ENCODE data around the gene MTOR. TPM values are rescaled to one million over a fixed set of nuclear protein-coding genes. Genes with fewer than 3 reads are reported as not detected.
"Not testable (repeated sequence)": the region's sequence is repeated elsewhere in the genome, so short reads cannot be mapped to it uniquely, and the experiment has no call there.

The MTOR gene
- total RNA-seq, 2 experiments from 2014 or later = 55.9 to 57.5 TPM

- POLR2A ChIA-PET = no interaction called here
- H3K27me3 Mint-ChIP-seq (ENCODE audit: low read depth) = no peaks in the 10 kb centered on the region
These were observed 197.4 kb downstream of the MTOR start for GRCh38 chr1:11064942-11065341.

GRCh38 chr1:11063937-11064537 is 198.3 kb downstream of the MTOR start:
- not testable (repeated sequence) for H3K9me3 Mint-ChIP-seq (ENCODE audit: insufficient read depth); H3K4me3 Mint-ChIP-seq; DNase-seq; H3K27me3 Mint-ChIP-seq (ENCODE audit: low read depth); ATAC-seq
- ChIA-PET CTCF (interaction anchor here (2.5 to 5.3 kb wide), 3 partner anchors 8 to 35 kb away, joined by 7 to 101 read pairs (median 29); partner anchors contain the start of gene EXOSC10), POLR2A (interaction anchor here (1.2 to 1.6 kb wide), 2 partner anchors 36 to 52 kb away, joined by 4 read pairs; partner anchors contain the start of genes EXOSC10 and TARDBP)
- H3K4me1 Mint-ChIP-seq (ENCODE audit: low read depth) = peaks cover 45% of the 10 kb centered on the region
- H3K27ac Mint-ChIP-seq = peak overlapping the region; percentile 98
- H3K36me3 Mint-ChIP-seq (ENCODE audit: low read depth) = peaks cover 51% of the 10 kb centered on the region

More at GRCh38 chr1:11064942-11065341, 197.4 kb downstream of the MTOR start:
- no peak for DNase-seq
- Mint-ChIP-seq H3K27ac (no peak overlapping the region), H3K36me3 (ENCODE audit: low read depth) (peaks cover 56% of the 10 kb centered on the region), H3K4me1 (ENCODE audit: low read depth) (peaks cover 51% of the 10 kb centered on the region), H3K4me3 (no peak overlapping the region), H3K9me3 (ENCODE audit: insufficient read depth) (no peaks in the 10 kb centered on the region)
- ATAC-seq = no peak
- CTCF ChIA-PET = interaction anchor here (1.2 kb wide), 1 partner anchor 28 kb away, joined by 6 read pairs; no protein-coding TSS in a partner anchor

GRCh38 chr1:11062965-11063401 is 199.4 kb downstream of the MTOR start:
- ATAC-seq = peak; percentile 8
- peak overlapping the region; percentile 47 for H3K4me3 Mint-ChIP-seq
- peak; percentile 76 for DNase-seq
- CTCF ChIA-PET = interaction anchor here (0.9 to 5.3 kb wide), 4 partner anchors 10 to 36 kb away, joined by 3 to 101 read pairs (median 18); partner anchors contain the start of gene EXOSC10
- H3K4me1 Mint-ChIP-seq (ENCODE audit: low read depth) = peaks cover 51% of the 10 kb centered on the region
- no peaks in the 10 kb centered on the region for H3K27me3 Mint-ChIP-seq (ENCODE audit: low read depth)
- H3K9me3 Mint-ChIP-seq (ENCODE audit: insufficient read depth) = no peaks in the 10 kb centered on the region
- peak overlapping the region; percentile 98 for H3K27ac Mint-ChIP-seq
- H3K36me3 Mint-ChIP-seq (ENCODE audit: low read depth) = peaks cover 49% of the 10 kb centered on the region
- POLR2A ChIA-PET = interaction anchor here (1.0 to 1.6 kb wide), 3 partner anchors 25 to 51 kb away, joined by 3 to 4 read pairs (median 4); partner anchors contain the start of genes EXOSC10 and TARDBP

- ChIA-PET POLR2A (interaction anchor here (1.0 to 1.7 kb wide), 3 partner anchors 24 to 50 kb away, joined by 3 to 10 read pairs (median 5); partner anchors contain the start of genes EXOSC10 and TARDBP), CTCF (interaction anchor here (0.8 to 5.3 kb wide), 6 partner anchors 9 to 583 kb away, joined by 3 to 101 read pairs (median 4); partner anchors contain the start of gene EXOSC10)
- DNase-seq = peak; percentile 31
- no peaks in the 10 kb centered on the region for H3K27me3 Mint-ChIP-seq (ENCODE audit: low read depth)
- H3K4me1 Mint-ChIP-seq (ENCODE audit: low read depth) = peaks cover 54% of the 10 kb centered on the region
- no peaks in the 10 kb centered on the region for H3K9me3 Mint-ChIP-seq (ENCODE audit: insufficient read depth)
- peak overlapping the region; percentile 43 for H3K4me3 Mint-ChIP-seq
- ATAC-seq = no peak
- H3K36me3 Mint-ChIP-seq (ENCODE audit: low read depth) = peaks cover 51% of the 10 kb centered on the region
- H3K27ac Mint-ChIP-seq = peak overlapping the region; percentile 98
These were observed 200.5 kb downstream of the MTOR start for GRCh38 chr1:11061652-11062365.

- Mint-ChIP-seq H3K27ac (peak within 1 kb of the TSS; percentile 98), H3K4me3 (peak within 1 kb of the TSS; percentile 96), H3K36me3 (ENCODE audit: low read depth) (peaks cover 42% of the 10 kb centered on the region), H3K27me3 (ENCODE audit: low read depth) (no peaks in the 10 kb centered on the region), H3K9me3 (ENCODE audit: insufficient read depth) (no peaks in the 10 kb centered on the region), H3K4me1 (ENCODE audit: low read depth) (peaks cover 54% of the 10 kb centered on the region)
- ATAC-seq (peak; percentile 94), DNase-seq (peak; percentile 91)
- ChIA-PET POLR2A (interaction anchor here (0.6 to 1.9 kb wide), 7 partner anchors 11 to 848 kb away, joined by 3 to 10 read pairs (median 3); partner anchors contain the start of genes EXOSC10 and TARDBP), CTCF (interaction anchor here (0.7 to 5.3 kb wide), 7 partner anchors 16 to 585 kb away, joined by 3 to 101 read pairs (median 3); partner anchors contain the start of genes EXOSC10 and TARDBP)
These were observed 202.2 kb downstream of the MTOR start, which contains the start of gene SRM for GRCh38 chr1:11059968-11060830. SRM (minus strand) TSS chr1:11060018; CDS start chr1:11059943, 75 bp downstream.

GRCh38 chr1:11059155-11059967 is 203.0 kb downstream of the MTOR start:
- ATAC-seq (no peak), DNase-seq (peak; percentile 30)
- no peaks in the 10 kb centered on the region for H3K9me3 Mint-ChIP-seq (ENCODE audit: insufficient read depth)
- peak overlapping the region; percentile 96 for H3K4me3 Mint-ChIP-seq
- H3K36me3 Mint-ChIP-seq (ENCODE audit: low read depth) = peaks cover 39% of the 10 kb centered on the region
- peak overlapping the region; percentile 90 for H3K27ac Mint-ChIP-seq
- CTCF ChIA-PET = interaction anchor here (0.8 to 5.3 kb wide), 3 partner anchors 22 to 222 kb away, joined by 3 to 101 read pairs (median 29); partner anchors contain the start of gene EXOSC10
- POLR2A ChIA-PET = interaction anchor here (1.2 to 1.9 kb wide), 2 partner anchors 14 to 157 kb away, joined by 3 to 5 read pairs; no protein-coding TSS in a partner anchor
- H3K4me1 Mint-ChIP-seq (ENCODE audit: low read depth) = peaks cover 50% of the 10 kb centered on the region
- H3K27me3 Mint-ChIP-seq (ENCODE audit: low read depth) = no peaks in the 10 kb centered on the region

- DNase-seq (no peak), ATAC-seq (no peak)
- ChIA-PET CTCF (interaction anchor here (3.9 kb wide), 1 partner anchor 21 kb away, joined by 40 read pairs; no protein-coding TSS in a partner anchor), POLR2A (interaction anchor here (0.6 kb wide), 1 partner anchor 204 kb away, joined by 4 read pairs; no protein-coding TSS in a partner anchor)
- H3K27ac Mint-ChIP-seq = peak overlapping the region; percentile 90
- peaks cover 46% of the 10 kb centered on the region for H3K4me1 Mint-ChIP-seq (ENCODE audit: low read depth)
- no peaks in the 10 kb centered on the region for H3K27me3 Mint-ChIP-seq (ENCODE audit: low read depth)
- H3K4me3 Mint-ChIP-seq = peak overlapping the region; percentile 96
- peaks cover 42% of the 10 kb centered on the region for H3K36me3 Mint-ChIP-seq (ENCODE audit: low read depth)
- no peaks in the 10 kb centered on the region for H3K9me3 Mint-ChIP-seq (ENCODE audit: insufficient read depth)
These were observed 203.7 kb downstream of the MTOR start for GRCh38 chr1:11058595-11059154.

GRCh38 chr1:11058026-11058425 is 204.3 kb downstream of the MTOR start:
- ChIA-PET CTCF (interaction anchor here (3.9 kb wide), 1 partner anchor 20 kb away, joined by 40 read pairs; no protein-coding TSS in a partner anchor), POLR2A (interaction anchor here (0.6 kb wide), 1 partner anchor 205 kb away, joined by 4 read pairs; no protein-coding TSS in a partner anchor)
- Mint-ChIP-seq H3K4me1 (ENCODE audit: low read depth) (peaks cover 39% of the 10 kb centered on the region), H3K27ac (no peak overlapping the region), H3K9me3 (ENCODE audit: insufficient read depth) (no peaks in the 10 kb centered on the region), H3K4me3 (peak overlapping the region; percentile 96), H3K36me3 (ENCODE audit: low read depth) (peaks cover 38% of the 10 kb centered on the region), H3K27me3 (ENCODE audit: low read depth) (no peaks in the 10 kb centered on the region)
- DNase-seq = no peak
- ATAC-seq = no peak

- H3K27ac Mint-ChIP-seq = peak overlapping the region; percentile 49
- ATAC-seq = no peak
- peak overlapping the region; percentile 36 for H3K4me3 Mint-ChIP-seq
- CTCF ChIA-PET = interaction anchor here (3.9 kb wide), 1 partner anchor 20 kb away, joined by 40 read pairs; no protein-coding TSS in a partner anchor
- POLR2A ChIA-PET = no interaction called here
- DNase-seq = no peak
- no peaks in the 10 kb centered on the region for H3K9me3 Mint-ChIP-seq (ENCODE audit: insufficient read depth)
- no peaks in the 10 kb centered on the region for H3K27me3 Mint-ChIP-seq (ENCODE audit: low read depth)
- H3K36me3 Mint-ChIP-seq (ENCODE audit: low read depth) = peaks cover 34% of the 10 kb centered on the region
- peaks cover 34% of the 10 kb centered on the region for H3K4me1 Mint-ChIP-seq (ENCODE audit: low read depth)
These were observed 204.9 kb downstream of the MTOR start for GRCh38 chr1:11057477-11057876.

All from activated CD8-positive, alpha-beta T cell treated with anti-CD3 and anti-CD28 coated beads, Interleukin-2, amount 10 ng/mL, durations not matched to agents 7 days and 5 days (primary cell).